HS-27A (cell line): ENCODE results near the gene EIF2S3.
A peak's percentile ranks its signal among the peaks of the same experiment; 100 is the strongest.
"Not testable (repeated sequence)": the region's sequence is repeated elsewhere in the genome, so short reads cannot be mapped to it uniquely, and the experiment has no call there.

Source experiments
- DNase-seq: peaks from one replicate; pipeline ENCODE4 v3.0.0-alpha.2; 2012; ENCODE audit warnings: low read depth, missing footprints

The EIF2S3 gene

GRCh38 chrX:24050522-24051318 is 4.0 kb upstream of the EIF2S3 start:
- not testable (repeated sequence) for DNase-seq

GRCh38 chrX:24055043-24055356 is 244 bp downstream of the EIF2S3 start:
- DNase-seq: no peak

GRCh38 chrX:24063488-24063887 is 8.7 kb downstream of the EIF2S3 start:
- no peak for DNase-seq

GRCh38 chrX:24069877-24070276 is 15.1 kb downstream of the EIF2S3 start:
- no peak for DNase-seq

GRCh38 chrX:24079411-24079810 is 24.7 kb downstream of the EIF2S3 start:
- no peak for DNase-seq

- not testable (repeated sequence) for DNase-seq
Measured at GRCh38 chrX:24080245-24080644, 25.5 kb downstream of the EIF2S3 start.

GRCh38 chrX:24080704-24081103 is 25.9 kb downstream of the EIF2S3 start:
- DNase-seq: no peak

GRCh38 chrX:24081661-24082154 is 27.0 kb downstream of the EIF2S3 start:
- DNase-seq: peak; percentile 5

- no peak for DNase-seq
Measured at GRCh38 chrX:24082447-24082846, 27.7 kb downstream of the EIF2S3 start.

GRCh38 chrX:24085101-24085500 is 30.3 kb downstream of the EIF2S3 start:
- DNase-seq: no peak

GRCh38 chrX:24090300-24091200 is 35.8 kb downstream of the EIF2S3 start:
- DNase-seq: no peak

GRCh38 chrX:24093746-24094145 is 39.0 kb downstream of the EIF2S3 start:
- no peak for DNase-seq

- DNase-seq: no peak
Measured at GRCh38 chrX:24097741-24098260, 43.0 kb downstream of the EIF2S3 start.

- DNase-seq: no peak
Measured at GRCh38 chrX:24098932-24099331, 44.2 kb downstream of the EIF2S3 start.

GRCh38 chrX:24099394-24099793 is 44.6 kb downstream of the EIF2S3 start:
- DNase-seq: no peak

- DNase-seq: no peak
Measured at GRCh38 chrX:24100713-24101112, 46.0 kb downstream of the EIF2S3 start.

GRCh38 chrX:24110069-24110468 is 55.3 kb downstream of the EIF2S3 start:
- no peak for DNase-seq

GRCh38 chrX:24113181-24113580 is 58.4 kb downstream of the EIF2S3 start:
- no peak for DNase-seq

- DNase-seq: no peak
Measured at GRCh38 chrX:24117258-24117657, 62.5 kb downstream of the EIF2S3 start.

GRCh38 chrX:24124244-24124799 is 69.6 kb downstream of the EIF2S3 start:
- no peak for DNase-seq

- no peak for DNase-seq
Measured at GRCh38 chrX:24125028-24125612, 70.4 kb downstream of the EIF2S3 start.
